CD4-positive, CD25-positive, alpha-beta regulatory T cell (primary cell): Measurements from ENCODE around the gene SLC8B1. TPM values are rescaled to one million over a fixed set of nuclear protein-coding genes. Genes with fewer than 3 reads are reported as not detected.

ENCODE experiments used
- ATAC-seq, 2 donors: fragments of 150-1000 bp; cut with Tn5 transposase; one replicate each; pipeline ENCODE4 v1.10.0; 2021; ENCODE audit warnings: low read depth in 2 of 2, moderate number of reproducible peaks in 2 of 2, moderate library complexity in 1 of 2
- DNase-seq, 3 donors: peaks; one replicate each; pipeline versions ENCODE4 v3.0.0 to v3.0.0-alpha.2; 2012 to 2022; ENCODE audit warnings: mixed read lengths in 1 of 3
- H3K27ac ChIP-seq: one replicate; pipeline ENCODE4 v1.7.0; 2013; ENCODE audit warnings: mild to moderate bottlenecking, low read length; ENCODE audit not compliant: insufficient read depth, poor library complexity, severe bottlenecking
- H3K27me3 ChIP-seq: one replicate; pipeline ENCODE4 v1.7.0; 2013; ENCODE audit warnings: low read length; ENCODE audit not compliant: control insufficient read depth, insufficient read depth
- H3K36me3 ChIP-seq: one replicate; pipeline ENCODE4 v1.7.0; 2013; ENCODE audit warnings: mild to moderate bottlenecking, low read length, moderate library complexity; ENCODE audit not compliant: control insufficient read depth, insufficient read depth
- H3K4me1 ChIP-seq: 2 replicates; pipeline ENCODE4 v1.7.0; 2013; ENCODE audit warnings: mild to moderate bottlenecking, low read length; ENCODE audit not compliant: insufficient read depth, control insufficient read depth, poor library complexity, severe bottlenecking
- H3K4me3 ChIP-seq: one replicate; pipeline ENCODE4 v1.7.0; 2013; ENCODE audit warnings: low read depth, mild to moderate bottlenecking, low read length, moderate library complexity
- H3K9me3 ChIP-seq, 2 experiments: 1 replicate in 1 of 2; 2 replicates in 1 of 2; pipeline ENCODE4 v1.7.0; 2013; ENCODE audit warnings: low read length in 2 of 2, mild to moderate bottlenecking in 1 of 2, moderate library complexity in 1 of 2; ENCODE audit not compliant: control insufficient read depth in 2 of 2
- H3K27ac Mint-ChIP-seq, 3 donors: one replicate each; pipeline ENCODE4 v1.8.0; 2020 to 2022; ENCODE audit warnings: mild to moderate bottlenecking in 3 of 3, mixed read lengths in 3 of 3, moderate library complexity in 2 of 3
- H3K27me3 Mint-ChIP-seq: one replicate; pipeline ENCODE4 v1.8.0; 2022; ENCODE audit warnings: mild to moderate bottlenecking, mixed read lengths
- H3K36me3 Mint-ChIP-seq: one replicate; pipeline ENCODE4 v1.8.0; 2020; ENCODE audit warnings: mixed read lengths
- H3K4me1 Mint-ChIP-seq, 4 donors: one replicate each; pipeline ENCODE4 v1.8.0; 2020 to 2022; ENCODE audit warnings: mixed read lengths in 4 of 4, mild to moderate bottlenecking in 1 of 4
- H3K4me3 Mint-ChIP-seq, 4 donors: one replicate each; pipeline ENCODE4 v1.8.0; 2020 to 2022; ENCODE audit warnings: mild to moderate bottlenecking in 4 of 4, mixed read lengths in 4 of 4, moderate library complexity in 3 of 4
- H3K9me3 Mint-ChIP-seq, 7 donors: one replicate each; pipeline ENCODE4 v1.8.0; 2020 to 2022; ENCODE audit warnings: mixed read lengths in 7 of 7, mild to moderate bottlenecking in 3 of 7, moderate library complexity in 2 of 7
- polyA plus RNA-seq, 4 donors: library from polyadenylated mRNA; unstranded; fragments of 300-500 nt; fragmentation: Illumina TruSeq; gene quantifications; one replicate each; pipeline ENCODE4 v1.2.3, GENCODE V29; 2021
- total RNA-seq: library from RNA; stranded (reverse); gene quantifications from one replicate; pipeline ENCODE4 v1.2.3, GENCODE V29; 2022

Gene SLC8B1
- total and polyA plus RNA-seq, 5 donors from 2014 or later, result 47.4 to 95.0 (median 77.8) TPM

- H3K4me1 Mint-ChIP-seq, result peaks cover 0 to 2% (median 0%) of the 10 kb centered on the region in 4 donors
- no peaks in the 10 kb centered on the region for H3K9me3 ChIP-seq
- H3K36me3 ChIP-seq, result no peaks in the 10 kb centered on the region
- no peaks in the 10 kb centered on the region for H3K36me3 Mint-ChIP-seq
- H3K4me3 Mint-ChIP-seq, result no peak overlapping the region
- no peaks in the 10 kb centered on the region for H3K4me1 ChIP-seq
- no peak overlapping the region for H3K4me3 ChIP-seq
- no peak for DNase-seq
- H3K27me3 ChIP-seq, result peaks cover 3% of the 10 kb centered on the region
- H3K27ac ChIP-seq, result no peak overlapping the region
- peaks cover 36% of the 10 kb centered on the region for H3K27me3 Mint-ChIP-seq
- no peak for ATAC-seq
- peaks cover 0 to 2% (median 0%) of the 10 kb centered on the region in 7 donors for H3K9me3 Mint-ChIP-seq
- peak overlapping the region; percentile 28 to 64 (median 55) for H3K27ac Mint-ChIP-seq
These were observed 14.1 kb upstream of the SLC8B1 start for GRCh38 chr12:113348849-113349536.

GRCh38 chr12:113347892-113348291, 13.0 kb upstream of the SLC8B1 start:
- H3K27ac Mint-ChIP-seq, result no peak overlapping the region
- ATAC-seq, result no peak
- H3K4me1 Mint-ChIP-seq, result peaks cover 0 to 2% (median 0%) of the 10 kb centered on the region in 4 donors
- H3K36me3 Mint-ChIP-seq, result no peaks in the 10 kb centered on the region
- H3K4me3 Mint-ChIP-seq, result no peak overlapping the region
- Histone ChIP-seq H3K36me3 (no peaks in the 10 kb centered on the region), H3K27me3 (peaks cover 3% of the 10 kb centered on the region), H3K27ac (no peak overlapping the region), H3K4me3 (no peak overlapping the region), H3K9me3 (no peaks in the 10 kb centered on the region), H3K4me1 (no peaks in the 10 kb centered on the region)
- peaks cover 0 to 2% (median 0%) of the 10 kb centered on the region in 7 donors for H3K9me3 Mint-ChIP-seq
- peaks cover 29% of the 10 kb centered on the region for H3K27me3 Mint-ChIP-seq
- DNase-seq, result no peak

GRCh38 chr12:113347107-113347506, 12.2 kb upstream of the SLC8B1 start:
- Histone ChIP-seq H3K36me3 (no peaks in the 10 kb centered on the region), H3K4me1 (no peaks in the 10 kb centered on the region), H3K27me3 (peaks cover 3% of the 10 kb centered on the region), H3K27ac (no peak overlapping the region), H3K4me3 (no peak overlapping the region), H3K9me3 (no peaks in the 10 kb centered on the region)
- no peaks in the 10 kb centered on the region for H3K36me3 Mint-ChIP-seq
- H3K27ac Mint-ChIP-seq, result peak overlapping the region in 1 of 3 donors; percentile 21
- DNase-seq (no peak), ATAC-seq (no peak)
- H3K4me3 Mint-ChIP-seq, result no peak overlapping the region
- H3K9me3 Mint-ChIP-seq, result peaks cover 0 to 2% (median 0%) of the 10 kb centered on the region in 7 donors
- peaks cover 24% of the 10 kb centered on the region for H3K27me3 Mint-ChIP-seq
- H3K4me1 Mint-ChIP-seq, result no peaks in the 10 kb centered on the region

GRCh38 chr12:113346353-113346752, 11.4 kb upstream of the SLC8B1 start:
- no peaks in the 10 kb centered on the region for H3K36me3 ChIP-seq
- Mint-ChIP-seq H3K9me3 (peaks cover 0 to 2% (median 0%) of the 10 kb centered on the region in 7 donors), H3K27me3 (peaks cover 17% of the 10 kb centered on the region), H3K27ac (no peak overlapping the region), H3K4me3 (no peak overlapping the region), H3K4me1 (no peaks in the 10 kb centered on the region), H3K36me3 (no peaks in the 10 kb centered on the region)
- H3K4me3 ChIP-seq, result no peak overlapping the region
- H3K9me3 ChIP-seq, result no peaks in the 10 kb centered on the region
- H3K27ac ChIP-seq, result no peak overlapping the region
- no peaks in the 10 kb centered on the region for H3K4me1 ChIP-seq
- peaks cover 3% of the 10 kb centered on the region for H3K27me3 ChIP-seq
- DNase-seq, result no peak
- ATAC-seq, result no peak

- H3K9me3 ChIP-seq, result no peaks in the 10 kb centered on the region
- Mint-ChIP-seq H3K27me3 (peaks cover 14% of the 10 kb centered on the region), H3K36me3 (no peaks in the 10 kb centered on the region), H3K27ac (no peak overlapping the region), H3K4me3 (no peak overlapping the region), H3K9me3 (peaks cover 0 to 2% (median 0%) of the 10 kb centered on the region in 7 donors), H3K4me1 (no peaks in the 10 kb centered on the region)
- H3K36me3 ChIP-seq, result no peaks in the 10 kb centered on the region
- H3K27me3 ChIP-seq, result peaks cover 2% of the 10 kb centered on the region
- H3K4me3 ChIP-seq, result no peak overlapping the region
- no peaks in the 10 kb centered on the region for H3K4me1 ChIP-seq
- ATAC-seq (no peak), DNase-seq (no peak)
- no peak overlapping the region for H3K27ac ChIP-seq
These were observed 10.4 kb upstream of the SLC8B1 start for GRCh38 chr12:113345318-113345717.

- Histone ChIP-seq H3K27ac (no peak overlapping the region), H3K36me3 (no peaks in the 10 kb centered on the region), H3K4me1 (no peaks in the 10 kb centered on the region), H3K9me3 (no peaks in the 10 kb centered on the region), H3K27me3 (no peaks in the 10 kb centered on the region), H3K4me3 (no peak overlapping the region)
- Mint-ChIP-seq H3K36me3 (no peaks in the 10 kb centered on the region), H3K4me3 (no peak overlapping the region), H3K9me3 (peaks cover 0 to 2% (median 0%) of the 10 kb centered on the region in 7 donors), H3K27me3 (peaks cover 14% of the 10 kb centered on the region), H3K4me1 (peaks cover 0 to 4% (median 0%) of the 10 kb centered on the region in 4 donors), H3K27ac (no peak overlapping the region)
- DNase-seq, result no peak
- no peak for ATAC-seq
These were observed 6.6 kb upstream of the SLC8B1 start for GRCh38 chr12:113341535-113341934.

GRCh38 chr12:113340061-113340460, 5.2 kb upstream of the SLC8B1 start:
- no peaks in the 10 kb centered on the region for H3K36me3 ChIP-seq
- H3K9me3 Mint-ChIP-seq, result peaks cover 0 to under 1% (median 0%) of the 10 kb centered on the region in 7 donors
- peaks cover 0 to 10% (median 0%) of the 10 kb centered on the region in 4 donors for H3K4me1 Mint-ChIP-seq
- no peaks in the 10 kb centered on the region for H3K27me3 ChIP-seq
- no peak for ATAC-seq
- no peak overlapping the region for H3K4me3 ChIP-seq
- H3K27ac ChIP-seq, result no peak overlapping the region
- H3K9me3 ChIP-seq, result no peaks in the 10 kb centered on the region
- no peak overlapping the region for H3K27ac Mint-ChIP-seq
- no peak for DNase-seq
- no peaks in the 10 kb centered on the region for H3K36me3 Mint-ChIP-seq
- H3K27me3 Mint-ChIP-seq, result peaks cover 11% of the 10 kb centered on the region
- peaks cover 8% of the 10 kb centered on the region for H3K4me1 ChIP-seq
- peak overlapping the region in 2 of 4 donors; percentile 12 to 17 for H3K4me3 Mint-ChIP-seq

GRCh38 chr12:113339540-113339939, 4.6 kb upstream of the SLC8B1 start:
- H3K9me3 Mint-ChIP-seq, result no peaks in the 10 kb centered on the region

More at GRCh38 chr12:113339540-113339939, 4.6 kb upstream of the SLC8B1 start:
- Histone ChIP-seq H3K4me1 (peaks cover 9% of the 10 kb centered on the region), H3K36me3 (no peaks in the 10 kb centered on the region), H3K27me3 (no peaks in the 10 kb centered on the region), H3K27ac (no peak overlapping the region), H3K4me3 (no peak overlapping the region), H3K9me3 (no peaks in the 10 kb centered on the region)
- no peak for DNase-seq
- peaks cover 0 to 11% (median under 1%) of the 10 kb centered on the region in 4 donors for H3K4me1 Mint-ChIP-seq
- ATAC-seq, result no peak
- peaks cover 6% of the 10 kb centered on the region for H3K27me3 Mint-ChIP-seq
- H3K4me3 Mint-ChIP-seq, result peak overlapping the region in 1 of 4 donors; percentile 17
- no peaks in the 10 kb centered on the region for H3K36me3 Mint-ChIP-seq
- no peak overlapping the region for H3K27ac Mint-ChIP-seq
